ENCODE results near the gene NT5DC4. TPM values are rescaled to one million over a fixed set of nuclear protein-coding genes. Genes with fewer than 3 reads are reported as not detected.

NT5DC4 gene
- total and polyA plus RNA-seq, 4 donors = 1.2 TPM; not detected in 3

- no peaks in the 10 kb centered on the region for H3K27me3 ChIP-seq (ENCODE audit: control insufficient read depth in 4 of 4, insufficient read depth in 4 of 4, low read length in 3 of 4)
- H3K4me1 ChIP-seq (ENCODE audit: control insufficient read depth in 4 of 4, insufficient read depth in 4 of 4, low read length in 3 of 4) = peaks cover 2 to 14% (median 12%) of the 10 kb centered on the region in 4 donors
- no peaks in the 10 kb centered on the region for H3K9me3 ChIP-seq (ENCODE audit: control insufficient read depth in 4 of 4, low read length in 3 of 4)
- no peak for DNase-seq (ENCODE audit: low spot score)
- H3K36me3 ChIP-seq (ENCODE audit: control insufficient read depth in 4 of 4, insufficient read depth in 3 of 4, low read depth in 1 of 4, low read length in 3 of 4) = no peaks in the 10 kb centered on the region
- H3K4me3 ChIP-seq (ENCODE audit: low read depth in 1 of 3, low read length in 3 of 3) = peak overlapping the region in 1 of 3 donors; percentile 9
- peak overlapping the region in 1 of 2 donors; percentile 5 for H3K27ac ChIP-seq (ENCODE audit: low read depth in 1 of 2, low read length in 2 of 2)
- TF ChIP-seq REST (IDR thresholded peaks at IDR 0.05) (no peak), CTCF (IDR thresholded peaks at IDR 0.05; ENCODE audit: low read depth, low read length, missing input control) (peak; percentile 11)
- no peak overlapping the region for H3K9ac ChIP-seq (ENCODE audit: low read depth in 1 of 2, low read length in 2 of 2)
- WGBS = 60% methylated on average over 1 of the region's 1 CpG
Measured at GRCh38 chr2:112768432-112768831, 47.6 kb downstream of the NT5DC4 start.

- DNase-seq (ENCODE audit: low spot score) = no peak
- Histone ChIP-seq H3K27me3 (ENCODE audit: control insufficient read depth in 4 of 4, insufficient read depth in 4 of 4, low read length in 3 of 4) (no peaks in the 10 kb centered on the region), H3K36me3 (ENCODE audit: control insufficient read depth in 4 of 4, insufficient read depth in 3 of 4, low read depth in 1 of 4, low read length in 3 of 4) (no peaks in the 10 kb centered on the region), H3K9ac (ENCODE audit: low read depth in 1 of 2, low read length in 2 of 2) (no peak overlapping the region), H3K4me1 (ENCODE audit: control insufficient read depth in 4 of 4, insufficient read depth in 4 of 4, low read length in 3 of 4) (peaks cover 0 to 2% (median under 1%) of the 10 kb centered on the region in 4 donors), H3K27ac (ENCODE audit: low read depth in 1 of 2, low read length in 2 of 2) (no peak overlapping the region), H3K9me3 (ENCODE audit: control insufficient read depth in 4 of 4, low read length in 3 of 4) (no peaks in the 10 kb centered on the region), H3K4me3 (ENCODE audit: low read depth in 1 of 3, low read length in 3 of 3) (no peak overlapping the region)
- no peak for TF ChIP-seq JUND (IDR thresholded peaks at IDR 0.05)
- TF ChIP-seq FOXA2 (IDR thresholded peaks at IDR 0.05) = no peak
- no peak for TF ChIP-seq HNF4G (IDR thresholded peaks at IDR 0.05)
- TF ChIP-seq GABPA (IDR thresholded peaks at IDR 0.05 in 1 of 2, conservative IDR thresholded peaks at IDR 0.05 in 1 of 2) = no peak
- no peak for TF ChIP-seq HNF4A (conservative IDR thresholded peaks at IDR 0.05)
- WGBS = 73% methylated on average over 4 of the region's 4 CpGs
Measured at GRCh38 chr2:112772322-112772721, 51.5 kb downstream of the NT5DC4 start.

- H3K4me3 ChIP-seq (ENCODE audit: low read depth in 1 of 3, low read length in 3 of 3) = no peak overlapping the region
- 43% methylated on average over 2 of the region's 2 CpGs for WGBS
- H3K36me3 ChIP-seq (ENCODE audit: control insufficient read depth in 4 of 4, insufficient read depth in 3 of 4, low read depth in 1 of 4, low read length in 3 of 4) = no peaks in the 10 kb centered on the region
- TF ChIP-seq HNF4A (conservative IDR thresholded peaks at IDR 0.05) (no peak), REST (IDR thresholded peaks at IDR 0.05) (no peak), HNF4G (IDR thresholded peaks at IDR 0.05) (no peak), ZBTB33 (IDR thresholded peaks at IDR 0.05) (no peak), NR2F2 (IDR thresholded peaks at IDR 0.05) (no peak)
- no peaks in the 10 kb centered on the region for H3K27me3 ChIP-seq (ENCODE audit: control insufficient read depth in 4 of 4, insufficient read depth in 4 of 4, low read length in 3 of 4)
- no peak for DNase-seq (ENCODE audit: low spot score)
- H3K9me3 ChIP-seq (ENCODE audit: control insufficient read depth in 4 of 4, low read length in 3 of 4) = no peaks in the 10 kb centered on the region
- no peak overlapping the region for H3K27ac ChIP-seq (ENCODE audit: low read depth in 1 of 2, low read length in 2 of 2)
- H3K9ac ChIP-seq (ENCODE audit: low read depth in 1 of 2, low read length in 2 of 2) = no peak overlapping the region
- H3K4me1 ChIP-seq (ENCODE audit: control insufficient read depth in 4 of 4, insufficient read depth in 4 of 4, low read length in 3 of 4) = peaks cover 0 to 1% (median 0%) of the 10 kb centered on the region in 4 donors
Measured at GRCh38 chr2:112772911-112773475, 52.2 kb downstream of the NT5DC4 start.
